Endothelial cell of umbilical vein (primary cell): Measurements from ENCODE around the gene RDH13.

Experiments used
- CTCF ChIP-seq, 2 donors: IDR thresholded peaks; 1 replicate in 1 of 2; 2 replicates in 1 of 2; pipeline ENCODE4 v1.5.1; 2011; ENCODE audit warnings: low read length in 2 of 2, mild to moderate bottlenecking in 2 of 2, moderate library complexity in 2 of 2, control low read depth in 1 of 2, inconsistent platforms in 1 of 2, low read depth in 1 of 2; ENCODE audit not compliant: insufficient read depth in 1 of 2; ENCODE audit errors: extremely low read depth in 1 of 2
- EZH2 ChIP-seq: IDR thresholded peaks from 2 replicates; pipeline ENCODE4 v1.6.1; 2012; ENCODE audit warnings: borderline replicate concordance, low read depth, mild to moderate bottlenecking, moderate library complexity, low read length, inconsistent platforms; ENCODE audit not compliant: severe bottlenecking
- FOS ChIP-seq: IDR thresholded peaks from 2 replicates; pipeline ENCODE4 v1.6.1; 2011; ENCODE audit warnings: mild to moderate bottlenecking, low read length, moderate library complexity, borderline replicate concordance; ENCODE audit not compliant: insufficient read depth
- POLR2A ChIP-seq: IDR thresholded peaks from 2 replicates; pipeline ENCODE4 v1.6.1; 2012; ENCODE audit warnings: low read depth, mild to moderate bottlenecking, control low read depth, low read length
- POLR2AphosphoS5 ChIP-seq: IDR thresholded peaks from 2 replicates; pipeline ENCODE4 v1.6.1; 2012; ENCODE audit warnings: low read depth, mild to moderate bottlenecking, control low read depth, low read length, moderate library complexity; ENCODE audit not compliant: insufficient read depth

- no peak for TF ChIP-seq POLR2A
- no peak for TF ChIP-seq FOS
- no peak for TF ChIP-seq POLR2AphosphoS5
- no peak for TF ChIP-seq EZH2
- TF ChIP-seq CTCF (IDR thresholded peaks at IDR 0.05; ENCODE audit: extremely low read depth in 1 of 2, insufficient read depth in 1 of 2, low read depth in 1 of 2, low read length in 2 of 2) = no peak
These were observed 14.5 kb downstream of the RDH13 start for GRCh38 chr19:55048446-55048845.
